Measurements from ENCODE around the gene NID1. TPM values are rescaled to one million over a fixed set of nuclear protein-coding genes. Genes with fewer than 3 reads are reported as not detected.
"Not testable (repeated sequence)": the region's sequence is repeated elsewhere in the genome, so short reads cannot be mapped to it uniquely, and the experiment has no call there.

Gene NID1
- total RNA-seq, 2 donors from 2014 or later, result 95.1 to 112 TPM

- DNase-seq (ENCODE audit: low spot score), result no peak
- Histone ChIP-seq H3K36me3 (no peaks in the 10 kb centered on the region), H3K27ac (no peak overlapping the region), H3K27me3 (no peaks in the 10 kb centered on the region), H3K4me3 (no peak overlapping the region), H3K9me3 (no peaks in the 10 kb centered on the region), H3K4me1 (no peaks in the 10 kb centered on the region)
- TF ChIP-seq CTCF (IDR thresholded peaks at IDR 0.05), result no peak
These were observed 132.8 kb downstream of the NID1 start for GRCh38 chr1:235932090-235932510.

GRCh38 chr1:235931171-235931738 is 133.6 kb downstream of the NID1 start:
- H3K27ac ChIP-seq, result no peak overlapping the region
- no peaks in the 10 kb centered on the region for H3K9me3 ChIP-seq
- H3K4me1 ChIP-seq, result no peaks in the 10 kb centered on the region
- no peak for DNase-seq (ENCODE audit: low spot score)
- no peak overlapping the region for H3K4me3 ChIP-seq
- no peaks in the 10 kb centered on the region for H3K27me3 ChIP-seq
- no peaks in the 10 kb centered on the region for H3K36me3 ChIP-seq
- no peak for TF ChIP-seq CTCF (IDR thresholded peaks at IDR 0.05)

- Histone ChIP-seq H3K4me3 (no peak overlapping the region), H3K9me3 (no peaks in the 10 kb centered on the region), H3K4me1 (no peaks in the 10 kb centered on the region), H3K27ac (no peak overlapping the region), H3K36me3 (no peaks in the 10 kb centered on the region), H3K27me3 (no peaks in the 10 kb centered on the region)
- no peak for DNase-seq (ENCODE audit: low spot score)
- TF ChIP-seq CTCF (IDR thresholded peaks at IDR 0.05), result no peak
These were observed 134.3 kb downstream of the NID1 start for GRCh38 chr1:235930543-235930942.

- Histone ChIP-seq H3K4me1 (no peaks in the 10 kb centered on the region), H3K36me3 (no peaks in the 10 kb centered on the region)
These were observed 135.7 kb downstream of the NID1 start for GRCh38 chr1:235929216-235929615.

GRCh38 chr1:235928197-235928596 is 136.7 kb downstream of the NID1 start:
- no peak overlapping the region for H3K27ac ChIP-seq
- H3K9me3 ChIP-seq, result no peaks in the 10 kb centered on the region
- peaks cover 0 to 6% of the 10 kb centered on the region in 2 donors for H3K4me1 ChIP-seq
- no peak for TF ChIP-seq CTCF (IDR thresholded peaks at IDR 0.05)
- no peaks in the 10 kb centered on the region for H3K27me3 ChIP-seq
- no peak for DNase-seq (ENCODE audit: low spot score)
- no peak overlapping the region for H3K4me3 ChIP-seq
- H3K36me3 ChIP-seq, result no peaks in the 10 kb centered on the region

More at GRCh38 chr1:235929216-235929615, 135.7 kb downstream of the NID1 start:
- Histone ChIP-seq H3K27me3 (no peaks in the 10 kb centered on the region), H3K9me3 (no peaks in the 10 kb centered on the region), H3K4me3 (no peak overlapping the region), H3K27ac (no peak overlapping the region)
- no peak for DNase-seq (ENCODE audit: low spot score)
- no peak for TF ChIP-seq CTCF (IDR thresholded peaks at IDR 0.05)

- not testable (repeated sequence) for H3K27me3 ChIP-seq; H3K36me3 ChIP-seq; H3K4me3 ChIP-seq; DNase-seq (ENCODE audit: low spot score); H3K9me3 ChIP-seq; H3K4me1 ChIP-seq; H3K27ac ChIP-seq
These were observed 137.3 kb downstream of the NID1 start for GRCh38 chr1:235927551-235927950.

Other genes starting within 250 kb of the NID1 start
- gene LYST, start 198.2 kb downstream of the NID1 start, total RNA-seq, result 10 to 100 TPM in 1 of 2 donors, 1 to 10 TPM in 1; 7.3 to 13.0 TPM
- 10 to 100 TPM; 22.7 to 39.7 TPM for gene GPR137B, start 77.4 kb upstream of the NID1 start, total RNA-seq
- 1 to 10 TPM; 5.0 to 7.6 TPM for gene ERO1B, start 216.9 kb upstream of the NID1 start, total RNA-seq

Data from right atrium auricular region (tissue), 2 donors.